ENCODE results near the gene SLC9A4. TPM values are rescaled to one million over a fixed set of nuclear protein-coding genes. Genes with fewer than 3 reads are reported as not detected.

SLC9A4 gene
- under 1 TPM; 0.08 TPM for total RNA-seq

DNA sequence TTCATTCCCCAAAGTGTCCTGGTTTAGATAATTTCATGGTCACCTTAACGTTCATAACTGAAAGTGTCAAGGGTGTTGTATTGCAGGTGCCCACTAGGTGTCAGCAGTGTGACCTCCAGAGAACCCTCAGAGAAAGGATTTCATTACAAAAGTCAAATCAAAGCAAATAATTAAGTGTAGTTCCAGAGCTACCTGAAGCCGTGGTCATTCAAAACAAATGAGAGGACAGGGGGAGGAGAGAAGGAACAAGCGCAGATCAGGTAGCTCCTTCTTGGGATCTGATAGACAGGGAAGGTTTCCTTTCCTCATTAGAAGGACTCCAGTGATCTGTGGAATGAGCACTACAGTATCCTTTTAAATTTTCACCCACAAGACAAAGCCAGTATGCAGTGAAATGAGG, at the start of gene SLC9A4:
Gene SLC9A4, plus strand, starts transcription at position 207 of the 400 bp plus-strand sequence. CDS start 534 bp downstream, outside the sequence.
- no peak within 1 kb of the TSS for H3K4me3 Mint-ChIP-seq
- ATAC-seq (no peak), DNase-seq (peak; percentile 73)
- ChIA-PET POLR2A (interaction anchor here (0.6 kb wide), 1 partner anchor 8 kb away, joined by 3 read pairs; no protein-coding TSS in a partner anchor), CTCF (interaction anchor here (0.6 to 4.8 kb wide), 32 partner anchors 11 to 453 kb away, joined by 3 to 36 read pairs (median 4); a partner anchor contains a TSS)
- peaks cover 35% of the 10 kb centered on the region for H3K27me3 Mint-ChIP-seq (ENCODE audit: low read depth)
- H3K4me1 Mint-ChIP-seq (ENCODE audit: low read depth): no peaks in the 10 kb centered on the region
- H3K9me3 Mint-ChIP-seq (ENCODE audit: insufficient read depth): peaks cover 11% of the 10 kb centered on the region
- H3K27ac Mint-ChIP-seq: no peak within 1 kb of the TSS
- no peaks in the 10 kb centered on the region for H3K36me3 Mint-ChIP-seq (ENCODE audit: low read depth)

GRCh38 chr2:102423368-102423767, 49.7 kb upstream of the SLC9A4 start:
- peaks cover 88% of the 10 kb centered on the region for H3K36me3 Mint-ChIP-seq (ENCODE audit: low read depth)
- H3K4me3 Mint-ChIP-seq: no peak overlapping the region
- CTCF ChIA-PET: interaction anchor here (1.1 to 4.4 kb wide), 7 partner anchors 20 to 182 kb away, joined by 3 to 39 read pairs (median 3); partner anchors contain the start of gene IL18R1
- peaks cover 7% of the 10 kb centered on the region for H3K9me3 Mint-ChIP-seq (ENCODE audit: insufficient read depth)
- POLR2A ChIA-PET: no interaction called here
- H3K27me3 Mint-ChIP-seq (ENCODE audit: low read depth): no peaks in the 10 kb centered on the region
- H3K27ac Mint-ChIP-seq: no peak overlapping the region
- ATAC-seq (no peak), DNase-seq (no peak)
- H3K4me1 Mint-ChIP-seq (ENCODE audit: low read depth): peaks cover 82% of the 10 kb centered on the region

- no peak for ATAC-seq
- Mint-ChIP-seq H3K9me3 (ENCODE audit: insufficient read depth) (peaks cover 12% of the 10 kb centered on the region), H3K36me3 (ENCODE audit: low read depth) (peaks cover 94% of the 10 kb centered on the region), H3K27me3 (ENCODE audit: low read depth) (no peaks in the 10 kb centered on the region), H3K27ac (peak overlapping the region; percentile 46), H3K4me3 (no peak overlapping the region), H3K4me1 (ENCODE audit: low read depth) (peaks cover 81% of the 10 kb centered on the region)
- POLR2A ChIA-PET: no interaction called here
- DNase-seq: no peak
- CTCF ChIA-PET: interaction anchor here (1.0 to 4.4 kb wide), 6 partner anchors 9 to 184 kb away, joined by 3 to 39 read pairs (median 6); partner anchors contain the start of gene IL18R1
Measured at GRCh38 chr2:102424754-102425153, 48.3 kb upstream of the SLC9A4 start.

DNA sequence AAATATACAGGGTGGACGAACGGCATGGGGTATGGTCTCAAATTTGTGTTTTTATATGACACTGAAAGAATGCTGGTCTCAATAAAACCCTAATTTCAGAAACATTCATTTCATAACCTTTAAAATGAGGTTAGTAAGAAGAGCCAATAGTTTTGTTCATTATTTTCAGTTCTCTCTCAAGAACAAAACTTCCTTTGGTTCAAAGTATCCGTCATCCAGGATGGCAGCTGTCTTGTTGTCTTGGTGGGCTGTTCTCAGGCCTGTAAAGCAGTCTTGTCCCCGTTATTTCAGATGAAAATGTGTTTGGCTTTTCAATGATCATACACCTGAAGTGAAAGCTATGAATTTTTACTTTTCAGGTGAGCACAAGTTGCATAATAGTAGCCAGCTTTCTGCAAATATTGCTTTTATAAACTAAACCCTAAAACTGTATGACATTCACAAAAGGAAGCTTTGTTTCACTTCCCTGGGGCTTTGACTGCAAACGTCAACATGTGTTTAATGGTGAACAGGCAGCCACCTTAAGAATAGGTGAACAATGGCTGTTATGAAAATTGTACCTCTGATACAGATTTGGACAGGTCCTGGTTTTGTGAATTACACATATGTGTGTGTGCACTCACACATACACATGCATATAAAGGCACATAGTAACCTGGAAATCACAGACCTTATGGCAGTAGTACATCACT, 47.4 kb upstream of the SLC9A4 start:
- Mint-ChIP-seq H3K9me3 (ENCODE audit: insufficient read depth) (peaks cover 10% of the 10 kb centered on the region), H3K27me3 (ENCODE audit: low read depth) (no peaks in the 10 kb centered on the region), H3K4me3 (no peak overlapping the region), H3K27ac (no peak overlapping the region), H3K4me1 (ENCODE audit: low read depth) (peaks cover 80% of the 10 kb centered on the region), H3K36me3 (ENCODE audit: low read depth) (peaks cover 94% of the 10 kb centered on the region)
- POLR2A ChIA-PET: no interaction called here
- no peak for ATAC-seq
- CTCF ChIA-PET: interaction anchor here (1.3 to 4.4 kb wide), 6 partner anchors 8 to 185 kb away, joined by 3 to 39 read pairs (median 8); partner anchors contain the start of gene IL18R1
- no peak for DNase-seq

DNA sequence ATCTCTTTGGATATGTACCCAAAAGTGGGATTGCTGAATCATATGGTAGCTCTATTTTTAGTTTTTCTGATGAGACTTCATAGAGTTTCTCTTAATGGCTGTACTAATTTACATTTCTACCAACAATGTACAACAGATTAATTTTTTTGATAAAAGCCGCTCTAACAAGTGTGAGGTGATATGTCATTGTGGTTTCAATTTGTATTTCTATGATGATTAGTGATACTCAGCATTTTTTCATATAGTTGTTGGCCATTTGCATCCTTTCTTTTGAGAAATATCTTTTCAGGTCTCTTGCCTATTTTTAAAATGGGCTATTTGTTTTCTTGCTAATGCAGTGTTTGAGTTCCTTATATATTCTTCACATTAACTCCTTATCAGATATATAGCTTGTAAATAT, 45.8 kb upstream of the SLC9A4 start:
- Mint-ChIP-seq H3K4me3 (no peak overlapping the region), H3K36me3 (ENCODE audit: low read depth) (peaks cover 92% of the 10 kb centered on the region), H3K27me3 (ENCODE audit: low read depth) (no peaks in the 10 kb centered on the region), H3K27ac (no peak overlapping the region), H3K9me3 (ENCODE audit: insufficient read depth) (peaks cover 10% of the 10 kb centered on the region), H3K4me1 (ENCODE audit: low read depth) (peaks cover 74% of the 10 kb centered on the region)
- ChIA-PET CTCF (interaction anchor here (0.9 to 4.5 kb wide), 5 partner anchors 9 to 187 kb away, joined by 3 to 38 read pairs (median 5); no protein-coding TSS in a partner anchor), POLR2A (no interaction called here)
- DNase-seq: no peak
- no peak for ATAC-seq

- H3K27me3 Mint-ChIP-seq (ENCODE audit: low read depth): no peaks in the 10 kb centered on the region
- no peak for ATAC-seq
- H3K9me3 Mint-ChIP-seq (ENCODE audit: insufficient read depth): peaks cover 10% of the 10 kb centered on the region
- ChIA-PET POLR2A (no interaction called here), CTCF (interaction anchor here (4.5 kb wide), 1 partner anchor 14 kb away, joined by 38 read pairs; no protein-coding TSS in a partner anchor)
- H3K36me3 Mint-ChIP-seq (ENCODE audit: low read depth): peaks cover 89% of the 10 kb centered on the region
- no peak overlapping the region for H3K4me3 Mint-ChIP-seq
- no peak for DNase-seq
- H3K4me1 Mint-ChIP-seq (ENCODE audit: low read depth): peaks cover 68% of the 10 kb centered on the region
- H3K27ac Mint-ChIP-seq: no peak overlapping the region
Measured at GRCh38 chr2:102428573-102428972, 44.5 kb upstream of the SLC9A4 start.

DNA sequence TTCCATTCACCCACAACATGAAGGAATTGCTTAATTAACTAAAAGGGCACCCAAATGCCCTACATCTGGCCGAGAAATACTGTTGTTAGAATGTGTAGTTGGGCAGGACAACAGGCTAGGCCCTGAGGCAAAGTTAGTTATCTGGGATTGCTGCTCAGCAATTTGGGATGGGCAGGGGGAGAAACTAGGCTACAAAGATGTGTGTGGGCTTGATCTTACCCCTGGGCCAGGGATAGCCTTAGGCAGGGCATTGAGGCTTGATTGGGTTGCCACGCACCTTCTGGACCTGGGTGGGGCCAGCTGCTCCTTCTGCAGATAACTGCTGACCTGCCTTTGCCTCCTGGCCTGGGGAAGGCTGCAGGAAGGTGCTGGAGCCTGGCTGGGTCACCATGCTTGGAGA, 40.6 kb upstream of the SLC9A4 start:
- no peaks in the 10 kb centered on the region for H3K27me3 Mint-ChIP-seq (ENCODE audit: low read depth)
- no peak overlapping the region for H3K4me3 Mint-ChIP-seq
- no peak for ATAC-seq
- no peak overlapping the region for H3K27ac Mint-ChIP-seq
- ChIA-PET POLR2A (no interaction called here), CTCF (interaction anchor here (4.7 kb wide), 1 partner anchor 11 kb away, joined by 25 read pairs; no protein-coding TSS in a partner anchor)
- H3K4me1 Mint-ChIP-seq (ENCODE audit: low read depth): peaks cover 69% of the 10 kb centered on the region
- DNase-seq: no peak
- H3K9me3 Mint-ChIP-seq (ENCODE audit: insufficient read depth): peaks cover 10% of the 10 kb centered on the region
- H3K36me3 Mint-ChIP-seq (ENCODE audit: low read depth): peaks cover 88% of the 10 kb centered on the region

DNA sequence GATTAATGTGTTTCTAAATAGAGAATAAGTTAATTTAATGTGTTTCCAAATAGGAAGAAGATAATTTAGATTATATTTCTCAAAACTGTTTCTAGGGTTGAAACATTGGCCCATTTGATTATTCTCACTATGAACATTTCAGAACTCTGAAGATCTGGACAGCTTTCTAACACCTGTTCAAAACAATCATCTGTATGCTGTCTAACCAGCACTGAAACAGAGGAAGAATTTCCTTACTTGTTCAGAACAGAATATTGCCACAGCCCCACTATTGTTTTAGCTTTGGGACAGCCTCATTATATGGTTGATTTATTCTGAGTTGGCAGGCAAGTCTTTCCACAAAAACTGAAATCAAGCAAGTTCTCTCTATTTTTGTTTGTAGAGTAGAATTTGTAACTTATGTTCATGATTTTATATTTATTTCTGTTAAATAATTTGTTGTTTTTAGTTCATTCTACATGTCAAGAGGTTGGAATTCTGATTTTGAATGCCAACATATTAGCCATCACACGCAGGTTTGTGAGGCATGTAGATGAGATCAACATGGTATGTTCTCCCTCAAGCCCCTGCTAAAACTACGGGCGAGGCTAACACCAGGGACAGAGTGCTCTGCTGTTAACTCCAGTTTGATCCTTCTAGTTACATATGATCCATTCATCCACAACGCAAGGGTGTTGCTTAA, 38.9 kb upstream of the SLC9A4 start:
- POLR2A ChIA-PET: no interaction called here
- Mint-ChIP-seq H3K36me3 (ENCODE audit: low read depth) (peaks cover 71% of the 10 kb centered on the region), H3K9me3 (ENCODE audit: insufficient read depth) (peaks cover 6% of the 10 kb centered on the region), H3K4me1 (ENCODE audit: low read depth) (peaks cover 60% of the 10 kb centered on the region), H3K27me3 (ENCODE audit: low read depth) (no peaks in the 10 kb centered on the region), H3K27ac (no peak overlapping the region), H3K4me3 (no peak overlapping the region)
- ATAC-seq (no peak), DNase-seq (no peak)
- CTCF ChIA-PET: interaction anchor here (1.2 to 4.7 kb wide), 5 partner anchors 9 to 193 kb away, joined by 4 to 25 read pairs (median 5); no protein-coding TSS in a partner anchor

DNA sequence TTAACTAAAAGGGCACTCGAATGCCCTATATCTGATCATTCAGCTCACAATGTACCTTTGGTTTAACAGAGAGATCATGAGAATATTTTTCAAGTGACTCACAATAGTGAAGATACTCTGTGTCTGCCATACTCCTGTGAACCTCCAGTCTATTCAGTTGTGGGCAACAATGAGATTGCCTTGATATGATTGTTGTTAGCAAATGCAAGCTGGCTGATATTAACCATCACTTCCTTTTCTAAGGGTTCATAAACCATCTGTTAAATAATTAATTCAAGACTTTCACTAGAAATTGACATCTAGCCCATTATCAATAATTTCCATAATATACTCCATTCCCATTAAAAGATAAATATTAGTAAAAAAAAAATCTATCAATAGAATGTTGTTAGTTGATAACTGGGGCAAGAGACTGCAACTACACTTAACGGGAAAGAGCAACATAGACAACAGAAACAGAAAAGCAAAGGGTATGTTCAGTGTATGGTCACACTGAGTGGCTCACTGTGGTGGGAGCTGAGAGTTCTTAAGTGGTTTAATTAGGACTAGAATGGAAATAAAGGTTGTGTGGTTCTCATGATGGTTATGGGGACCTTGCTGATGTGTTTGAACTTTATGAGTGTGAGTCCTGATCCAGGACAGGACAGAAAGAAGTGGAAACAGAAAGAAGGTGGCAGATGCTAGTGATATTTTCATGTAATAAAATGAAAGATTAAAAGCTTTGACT, 38.2 kb upstream of the SLC9A4 start:
- POLR2A ChIA-PET: no interaction called here
- H3K36me3 Mint-ChIP-seq (ENCODE audit: low read depth): peaks cover 63% of the 10 kb centered on the region
- DNase-seq (no peak), ATAC-seq (no peak)
- no peaks in the 10 kb centered on the region for H3K27me3 Mint-ChIP-seq (ENCODE audit: low read depth)
- no peak overlapping the region for H3K4me3 Mint-ChIP-seq
- peaks cover under 1% of the 10 kb centered on the region for H3K9me3 Mint-ChIP-seq (ENCODE audit: insufficient read depth)
- peaks cover 54% of the 10 kb centered on the region for H3K4me1 Mint-ChIP-seq (ENCODE audit: low read depth)
- H3K27ac Mint-ChIP-seq: peak overlapping the region; percentile 28
- CTCF ChIA-PET: interaction anchor here (1.0 to 4.7 kb wide), 5 partner anchors 8 to 194 kb away, joined by 4 to 25 read pairs (median 5); partner anchors contain the start of gene IL18R1

DNA sequence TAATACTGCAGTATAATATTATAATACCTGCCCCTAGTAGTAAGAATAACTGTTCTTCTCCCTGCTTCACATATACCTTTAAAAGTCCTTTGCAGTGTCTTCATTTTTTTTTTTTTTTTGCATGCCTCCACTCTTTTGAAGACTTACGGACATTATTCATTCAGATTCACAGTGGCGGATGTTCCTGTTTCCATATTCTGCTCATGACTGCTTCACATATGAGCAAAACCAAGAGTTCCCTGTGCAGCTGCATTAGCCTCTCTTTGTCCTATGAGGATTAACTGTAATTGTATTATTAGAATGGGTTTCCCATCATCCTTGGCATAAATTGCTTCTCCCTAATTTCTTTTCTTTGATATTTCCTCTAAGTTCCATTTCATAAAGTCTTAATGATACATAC, 37.3 kb upstream of the SLC9A4 start:
- POLR2A ChIA-PET: no interaction called here
- H3K4me1 Mint-ChIP-seq (ENCODE audit: low read depth): peaks cover 46% of the 10 kb centered on the region
- peaks cover 54% of the 10 kb centered on the region for H3K36me3 Mint-ChIP-seq (ENCODE audit: low read depth)
- H3K4me3 Mint-ChIP-seq: no peak overlapping the region
- DNase-seq (no peak), ATAC-seq (no peak)
- H3K9me3 Mint-ChIP-seq (ENCODE audit: insufficient read depth): no peaks in the 10 kb centered on the region
- peak overlapping the region; percentile 22 for H3K27ac Mint-ChIP-seq
- no peaks in the 10 kb centered on the region for H3K27me3 Mint-ChIP-seq (ENCODE audit: low read depth)
- CTCF ChIA-PET: interaction anchor here (1.0 to 4.7 kb wide), 4 partner anchors 8 to 195 kb away, joined by 5 to 25 read pairs (median 11); partner anchors contain the start of gene IL18R1

DNA sequence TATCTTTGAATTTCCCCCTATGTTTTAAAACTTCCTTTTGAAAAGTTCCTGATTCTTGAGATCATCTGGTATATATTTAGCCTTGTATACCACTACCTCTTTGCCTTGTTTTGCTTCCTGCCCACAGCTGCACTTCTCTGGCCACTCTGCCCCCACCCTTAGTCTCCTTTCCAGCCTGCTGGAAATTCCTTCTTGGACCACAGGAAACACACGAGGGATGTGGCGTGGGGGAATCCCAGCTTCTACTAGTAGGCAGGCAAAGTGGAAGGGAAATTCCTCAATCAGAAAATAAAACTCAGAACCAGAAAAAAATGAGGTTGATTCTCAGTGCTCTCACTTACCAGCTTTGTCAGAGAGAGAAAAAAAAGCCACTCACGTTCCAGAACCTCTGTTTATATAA, 36.7 kb upstream of the SLC9A4 start:
- ChIA-PET CTCF (interaction anchor here (1.1 to 4.0 kb wide), 4 partner anchors 10 to 416 kb away, joined by 4 to 24 read pairs (median 9); no protein-coding TSS in a partner anchor), POLR2A (no interaction called here)
- no peak for DNase-seq
- no peaks in the 10 kb centered on the region for H3K9me3 Mint-ChIP-seq (ENCODE audit: insufficient read depth)
- peaks cover 45% of the 10 kb centered on the region for H3K4me1 Mint-ChIP-seq (ENCODE audit: low read depth)
- ATAC-seq: peak; percentile 19
- H3K4me3 Mint-ChIP-seq: no peak overlapping the region
- no peaks in the 10 kb centered on the region for H3K27me3 Mint-ChIP-seq (ENCODE audit: low read depth)
- peak overlapping the region; percentile 47 for H3K27ac Mint-ChIP-seq
- H3K36me3 Mint-ChIP-seq (ENCODE audit: low read depth): peaks cover 50% of the 10 kb centered on the region
